CD14-positive monocyte (primary cell): Measurements from ENCODE around the gene GJB6. TPM values are rescaled to one million over a fixed set of nuclear protein-coding genes. Genes with fewer than 3 reads are reported as not detected.
"Not testable (repeated sequence)": the region's sequence is repeated elsewhere in the genome, so short reads cannot be mapped to it uniquely, and the experiment has no call there.

ENCODE experiments used
- DNase-seq, 3 donors: peaks; one replicate each; pipeline ENCODE4 v3.0.0-alpha.2; 2011 to 2022
- H2AFZ ChIP-seq: 2 replicates; pipeline ENCODE4 v1.6.0; 2012; ENCODE audit warnings: mild to moderate bottlenecking, low read depth, low read length, inconsistent platforms; ENCODE audit not compliant: insufficient read depth, poor library complexity, severe bottlenecking
- H3K27ac ChIP-seq, 2 donors: 1 replicate in 1 of 2; 2 replicates in 1 of 2; pipeline ENCODE4 v1.5.1; 2012 to 2013; ENCODE audit warnings: low read length in 2 of 2, control low read depth in 1 of 2, inconsistent platforms in 1 of 2, low read depth in 1 of 2, mild to moderate bottlenecking in 1 of 2
- H3K27me3 ChIP-seq, 2 donors: one replicate each; pipeline versions ENCODE4 v1.6.0 to v1.6.1; 2011 to 2013; ENCODE audit warnings: low read length in 2 of 2; ENCODE audit not compliant: control insufficient read depth in 2 of 2, insufficient read depth in 2 of 2
- H3K36me3 ChIP-seq, 2 donors: replicated peaks in 1 of 2; 1 replicate in 1 of 2; 2 replicates in 1 of 2; pipeline versions ENCODE4 v1.5.1 to v1.6.1; 2012 to 2013; ENCODE audit warnings: low read length in 2 of 2, control low read depth in 1 of 2, inconsistent platforms in 1 of 2, mild to moderate bottlenecking in 1 of 2; ENCODE audit not compliant: insufficient read depth in 2 of 2, control insufficient read depth in 1 of 2
- H3K4me1 ChIP-seq, 2 donors: 1 replicate in 1 of 2; 2 replicates in 1 of 2; pipeline versions ENCODE4 v1.5.1 to v1.6.1; 2012 to 2013; ENCODE audit warnings: low read length in 2 of 2, control low read depth in 1 of 2, inconsistent platforms in 1 of 2, mild to moderate bottlenecking in 1 of 2, moderate library complexity in 1 of 2; ENCODE audit not compliant: insufficient read depth in 2 of 2, control insufficient read depth in 1 of 2
- H3K4me2 ChIP-seq: replicated peaks from 2 replicates; pipeline ENCODE3; 2012; ENCODE audit warnings: low read length, moderate library complexity, mild to moderate bottlenecking; ENCODE audit not compliant: poor library complexity, severe bottlenecking; ENCODE audit errors: extremely low read depth
- H3K4me3 ChIP-seq, 3 experiments: fragments of 200-600 bp in 1 of 3; sonication (generic) in 1 of 3; replicated peaks in 1 of 3; 1 replicate in 2 of 3; 2 replicates in 1 of 3; pipeline ENCODE4 v1.5.1; 2011 to 2013; ENCODE audit warnings: low read length in 3 of 3, mild to moderate bottlenecking in 3 of 3, control low read depth in 2 of 3, low read depth in 2 of 3, inconsistent platforms in 1 of 3, moderate library complexity in 1 of 3
- H3K79me2 ChIP-seq: 2 replicates; pipeline ENCODE4 v1.6.0; 2012; ENCODE audit warnings: mild to moderate bottlenecking, control low read depth, inconsistent platforms, low read length, moderate library complexity; ENCODE audit not compliant: insufficient read depth
- H3K9ac ChIP-seq: 2 replicates; pipeline ENCODE4 v1.6.0; 2017; ENCODE audit warnings: low read length, mild to moderate bottlenecking; ENCODE audit not compliant: insufficient read depth, poor library complexity, severe bottlenecking
- H3K9me3 ChIP-seq, 2 donors: replicated peaks in 1 of 2; 1 replicate in 1 of 2; 2 replicates in 1 of 2; pipeline versions ENCODE4 v1.5.1 to v1.6.1; 2012 to 2013; ENCODE audit warnings: low read length in 2 of 2, control low read depth in 1 of 2; ENCODE audit not compliant: control insufficient read depth in 1 of 2, insufficient read depth in 1 of 2
- H4K20me1 ChIP-seq: 2 replicates; pipeline ENCODE4 v1.6.0; 2012; ENCODE audit warnings: mild to moderate bottlenecking, low read length, control low read depth, moderate library complexity; ENCODE audit not compliant: insufficient read depth
- H3K27ac Mint-ChIP-seq, 7 donors: one replicate each; pipeline ENCODE4 v1.8.0; 2020; ENCODE audit warnings: mild to moderate bottlenecking in 7 of 7, mixed read lengths in 7 of 7, moderate library complexity in 6 of 7, inconsistent platforms in 2 of 7
- H3K27me3 Mint-ChIP-seq, 3 donors: one replicate each; pipeline ENCODE4 v1.8.0; 2021 to 2022; ENCODE audit warnings: low read depth in 3 of 3, mild to moderate bottlenecking in 3 of 3, mixed read lengths in 3 of 3, moderate library complexity in 3 of 3, inconsistent platforms in 1 of 3
- H3K36me3 Mint-ChIP-seq, 2 donors: one replicate each; pipeline ENCODE4 v1.8.0; 2020; ENCODE audit warnings: mixed read lengths in 2 of 2, inconsistent platforms in 1 of 2, mild to moderate bottlenecking in 1 of 2
- H3K4me1 Mint-ChIP-seq: one replicate; pipeline ENCODE4 v1.8.0; 2020; ENCODE audit warnings: mild to moderate bottlenecking, mixed read lengths
- H3K4me3 Mint-ChIP-seq, 2 donors: one replicate each; pipeline ENCODE4 v1.8.0; 2020; ENCODE audit warnings: mild to moderate bottlenecking in 2 of 2, mixed read lengths in 2 of 2, moderate library complexity in 1 of 2
- H3K9me3 Mint-ChIP-seq, 7 donors: one replicate each; pipeline ENCODE4 v1.8.0; 2020 to 2022; ENCODE audit warnings: mixed read lengths in 7 of 7, mild to moderate bottlenecking in 6 of 7, moderate library complexity in 6 of 7, inconsistent platforms in 2 of 7
- CTCF ChIP-seq: fragments of 200-600 bp; IDR thresholded peaks from one replicate; pipeline ENCODE4 v1.8.0; 2022; ENCODE audit warnings: antibody characterized with exemption, mild to moderate bottlenecking
- WGBS: methylation state at CpG from one replicate; pipeline ENCODE4 v1.1.5; 2013; ENCODE audit warnings: missing lambda C conversion rate; ENCODE audit not compliant: insufficient coverage; 5-methylcytosine and 5-hydroxymethylcytosine counted together
- intact Hi-C, 2 donors: fragments of 100-400 bp; cut with micrococcal nuclease; formaldehyde crosslinking; loops; one replicate each; pipeline versions ENCODE4 v1.15.0 to v1.15.1; 2023
- polyA minus RNA-seq: library from RNA; depleted of rRNA, polyadenylated mRNA; stranded (reverse); fragments of >200 nt; gene quantifications from 2 replicates; pipeline ENCODE4 v1.2.3, GENCODE V29; 2012
- polyA plus RNA-seq, 3 donors: library from polyadenylated mRNA; depleted of rRNA in 1 of 3; unstranded in 2 of 3; stranded (reverse) in 1 of 3; fragments of 300-500 nt in 2 of 3; fragments of >200 nt in 1 of 3; fragmentation: Illumina TruSeq in 2 of 3; gene quantifications; 1 replicate in 2 of 3; 2 replicates in 1 of 3; pipeline ENCODE4 v1.2.3, GENCODE V29; 2012 to 2021
- total RNA-seq, 12 experiments: library from RNA in 1 of 12; stranded (reverse) in 1 of 12; fragments of 120-200 nt in 1 of 12; gene quantifications; one replicate each; pipeline ENCODE4 v1.2.4 and lab custom pipeline; 2013 to 2026; ENCODE audit warnings: mixed read lengths in 6 of 12, inconsistent platforms in 1 of 12

GJB6 gene
- total RNA-seq (2013) = 0.06 TPM
- polyA plus RNA-seq = under 1 TPM in 1 of 3 donors, not detected in 2; 0.32 TPM
- 0.16 TPM in 1 of 2 replicates, not detected in the other for polyA minus RNA-seq
- 0.12 to 1.5 (median 0.41) reads per million in 11 experiments for total RNA-seq (lab: John Stamatoyannopoulos, UW)

- DNase-seq = no peak
- H3K27me3 Mint-ChIP-seq = peaks cover 41 to 58% (median 46%) of the 10 kb centered on the region in 3 donors
- H3K27ac ChIP-seq = no peak within 1 kb of the TSS
- H3K36me3 Mint-ChIP-seq = peaks cover 0 to 18% of the 10 kb centered on the region in 2 donors
- no peaks in the 10 kb centered on the region for H3K36me3 ChIP-seq
- peak within 1 kb of the TSS; percentile 88 for H3K4me2 ChIP-seq
- H3K4me1 ChIP-seq = peaks cover 18% of the 10 kb centered on the region in 2 donors
- peak within 1 kb of the TSS; percentile 80 to 94 for H3K4me3 Mint-ChIP-seq
- H3K4me3 ChIP-seq = peak within 1 kb of the TSS; percentile 10 to 71 (median 24)
- H3K9me3 ChIP-seq = peaks cover 2 to 7% of the 10 kb centered on the region in 2 donors
- H3K27ac Mint-ChIP-seq = peak within 1 kb of the TSS in 2 of 7 donors; percentile 13 to 62
- H4K20me1 ChIP-seq = no peaks in the 10 kb centered on the region
- peaks cover 0 to 11% (median 4%) of the 10 kb centered on the region in 7 donors for H3K9me3 Mint-ChIP-seq
- peaks cover 35 to 51% of the 10 kb centered on the region in 2 donors for H3K27me3 ChIP-seq
- TF ChIP-seq CTCF = no peak
- H3K9ac ChIP-seq = peak within 1 kb of the TSS; percentile 43
- H3K4me1 Mint-ChIP-seq = peaks cover 18% of the 10 kb centered on the region
- H3K79me2 ChIP-seq = no peaks in the 10 kb centered on the region
- H2AFZ ChIP-seq = peak within 1 kb of the TSS; percentile 73
- 1% methylated on average over 85 of the region's 85 CpGs for WGBS
- intact Hi-C loops = no loop called here
Measured at GRCh38 chr13:20231839-20232555, at the start of gene GJB6. Gene GJB6 (minus strand): TSS chr13:20232319. CDS start chr13:20223480, 8,839 bp downstream.

- peaks cover 4 to 15% (median 13%) of the 10 kb centered on the region in 3 donors for H3K27me3 Mint-ChIP-seq
- H3K36me3 Mint-ChIP-seq, H3K36me3 ChIP-seq, H2AFZ ChIP-seq, H3K27ac Mint-ChIP-seq, H3K4me3 ChIP-seq, H3K27me3 ChIP-seq, H3K4me1 Mint-ChIP-seq, intact Hi-C loops, H3K27ac ChIP-seq, H3K9ac ChIP-seq, H4K20me1 ChIP-seq, H3K4me2 ChIP-seq, DNase-seq, H3K4me1 ChIP-seq, H3K79me2 ChIP-seq, H3K9me3 ChIP-seq: not testable (repeated sequence)
- peaks cover 0 to 14% (median 7%) of the 10 kb centered on the region in 7 donors for H3K9me3 Mint-ChIP-seq
- no CpG with 5 or more reads among the region's 5 CpGs for WGBS
- peak overlapping the region in 1 of 2 donors; percentile 11 for H3K4me3 Mint-ChIP-seq
Measured at GRCh38 chr13:20276901-20277300, 44.8 kb upstream of the GJB6 start.
